ENCODE results near the gene ARHGAP42.
A peak's percentile ranks its signal among the peaks of the same experiment; 100 is the strongest.

The ARHGAP42 gene

GRCh38 chr11:100922121-100922520 is 235.0 kb downstream of the ARHGAP42 start:
- DNase-seq = no peak

DNA sequence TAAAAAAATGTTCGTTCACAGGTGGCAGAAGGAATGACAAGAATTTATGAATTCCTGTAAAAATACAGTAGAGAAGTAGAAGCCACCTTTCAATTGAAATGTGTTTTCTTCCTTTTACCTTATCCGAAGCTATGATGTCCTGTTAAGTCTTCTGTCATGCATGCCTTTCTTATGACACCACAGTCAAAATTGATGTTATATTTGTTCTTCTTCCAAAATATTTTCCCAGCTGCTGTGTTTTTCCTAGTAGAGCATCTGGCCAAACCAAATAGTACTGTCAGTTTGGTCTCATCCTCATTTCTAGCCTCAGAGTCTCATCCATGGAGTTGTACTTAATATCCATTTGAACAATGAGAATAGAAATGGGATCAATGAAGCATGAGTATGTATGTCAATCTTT is 236.5 kb downstream of the ARHGAP42 start:
- no peak for DNase-seq

GRCh38 chr11:100925935-100926334 is 238.8 kb downstream of the ARHGAP42 start:
- no peak for DNase-seq

DNA sequence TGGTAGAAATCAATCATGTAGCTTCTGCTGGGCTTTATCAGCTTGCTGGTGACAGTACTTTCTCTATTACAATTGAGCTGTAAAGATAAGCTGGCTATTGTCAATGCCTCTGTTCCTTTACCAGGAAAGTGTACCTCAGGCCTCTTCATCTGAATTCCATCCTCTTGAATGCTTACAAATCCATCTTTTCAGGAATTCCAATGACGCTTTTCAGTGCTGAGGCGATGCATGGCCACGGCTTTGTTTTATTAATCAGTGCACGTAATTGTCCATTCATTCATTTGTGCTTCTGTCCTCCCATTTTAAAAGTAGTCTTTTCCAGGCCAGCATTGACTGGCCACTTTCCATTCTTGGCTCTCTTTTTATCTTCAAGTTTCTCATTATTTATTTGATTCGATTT is 240.5 kb downstream of the ARHGAP42 start:
- no peak for DNase-seq

DNA sequence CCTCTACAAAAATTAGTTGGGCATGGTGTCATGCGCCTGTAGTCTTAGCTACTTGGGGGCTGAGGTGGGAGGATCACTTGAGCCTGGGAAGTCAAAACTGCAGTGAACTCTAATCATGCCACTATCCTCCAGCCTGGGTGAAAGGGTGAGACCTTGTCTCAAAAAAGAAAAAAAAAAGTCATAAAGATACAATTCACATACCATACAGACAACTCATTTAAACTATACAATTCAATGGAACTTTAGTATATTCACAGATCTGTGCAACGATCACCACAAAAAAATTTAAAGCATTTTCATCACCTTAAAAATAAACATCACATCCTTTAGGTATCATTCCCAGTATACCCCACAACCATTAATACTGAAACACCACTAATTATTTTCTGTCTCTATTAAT is 241.3 kb downstream of the ARHGAP42 start:
- no peak for DNase-seq

DNA sequence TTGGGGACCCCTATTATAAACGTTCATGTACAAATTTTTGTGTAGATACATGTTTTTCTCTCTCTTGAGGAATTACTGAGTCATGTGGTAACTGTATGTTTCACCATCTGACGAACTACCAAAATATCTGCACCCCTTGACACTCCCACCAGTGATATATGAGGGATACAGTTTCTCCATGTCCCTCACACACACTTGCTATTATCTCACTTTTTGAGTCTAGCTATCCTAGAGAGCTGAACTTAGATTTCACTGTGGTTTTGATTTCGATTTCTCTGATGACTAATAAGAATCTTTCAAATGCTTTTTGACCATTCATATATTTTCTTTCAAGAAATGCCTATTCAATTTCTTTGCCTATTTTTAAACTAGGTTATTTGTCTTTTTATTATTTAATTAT is 242.3 kb downstream of the ARHGAP42 start:
- no peak for DNase-seq

GRCh38 chr11:100930185-100930778 is 243.2 kb downstream of the ARHGAP42 start:
- DNase-seq = peak; percentile 18

DNA sequence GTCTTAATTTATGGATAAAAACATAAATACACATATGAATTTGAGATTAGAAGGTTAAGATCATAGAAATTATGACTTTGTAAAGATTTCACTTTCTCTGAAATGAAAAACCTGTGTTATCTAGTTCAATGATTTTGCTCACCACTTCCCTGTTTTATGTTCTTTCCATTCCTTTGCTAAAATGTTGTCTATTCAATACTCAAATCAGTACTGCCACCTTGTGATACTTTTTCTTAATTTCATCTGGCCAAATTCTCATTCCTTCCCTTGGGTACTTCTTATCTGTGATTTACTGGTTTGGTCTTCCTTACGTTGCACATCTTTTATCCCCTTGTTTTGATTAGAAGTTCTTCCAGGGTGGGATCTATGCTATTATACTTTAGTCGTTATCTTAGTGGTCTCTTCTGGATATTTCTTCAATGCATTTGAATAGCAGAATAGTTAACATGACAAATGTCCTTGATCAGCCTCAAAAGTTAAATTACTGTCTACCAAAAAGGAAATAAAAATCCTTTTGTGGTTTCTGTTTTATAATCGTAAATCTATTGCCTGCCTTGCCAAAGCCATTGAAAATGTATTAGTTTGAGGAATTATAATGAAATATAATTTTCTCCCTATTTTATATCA is 245.5 kb downstream of the ARHGAP42 start:
- DNase-seq = no peak

DNA sequence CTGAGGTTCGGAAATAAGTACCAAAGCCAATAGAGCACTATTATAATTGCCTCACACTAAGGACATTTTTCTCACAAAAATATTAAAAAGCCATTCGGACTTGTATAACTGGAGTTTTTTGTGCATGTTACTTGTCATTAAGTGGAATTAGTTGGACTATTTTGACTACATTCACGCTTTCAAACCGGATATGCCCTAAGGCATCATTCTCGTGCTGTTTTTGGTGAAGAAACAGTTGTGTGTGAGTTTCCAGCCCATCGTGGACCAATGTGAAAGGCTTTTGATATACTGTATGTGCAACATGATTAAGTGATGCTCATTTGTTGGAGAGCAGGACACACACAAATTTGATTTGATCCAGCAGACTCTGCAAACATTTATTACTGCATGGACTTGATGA is 249.7 kb downstream of the ARHGAP42 start:
- DNase-seq = no peak

- DNase-seq = no peak
These were observed 252.5 kb downstream of the ARHGAP42 start for GRCh38 chr11:100939571-100939970.

DNA sequence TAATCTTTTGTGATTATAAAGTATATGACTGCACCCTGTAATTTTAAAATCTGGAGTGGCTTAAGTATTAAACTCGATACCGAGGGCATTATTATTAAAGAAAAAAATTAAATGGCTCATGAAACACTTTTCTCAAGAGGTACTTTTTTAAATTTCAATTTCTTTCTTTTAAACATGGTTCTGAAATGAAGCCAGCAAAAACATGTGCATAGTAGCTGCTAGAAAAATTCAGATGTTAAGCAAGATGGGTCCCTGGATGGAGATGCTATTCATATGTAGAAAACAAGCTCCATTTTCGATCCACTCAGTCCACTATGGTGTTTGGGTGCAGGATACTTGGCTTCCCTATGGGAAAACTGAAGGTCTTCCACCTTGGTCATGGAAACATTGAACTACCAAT is 253.0 kb downstream of the ARHGAP42 start:
- no peak for DNase-seq

GRCh38 chr11:100941033-100941432 is 253.9 kb downstream of the ARHGAP42 start:
- DNase-seq = no peak

DNA sequence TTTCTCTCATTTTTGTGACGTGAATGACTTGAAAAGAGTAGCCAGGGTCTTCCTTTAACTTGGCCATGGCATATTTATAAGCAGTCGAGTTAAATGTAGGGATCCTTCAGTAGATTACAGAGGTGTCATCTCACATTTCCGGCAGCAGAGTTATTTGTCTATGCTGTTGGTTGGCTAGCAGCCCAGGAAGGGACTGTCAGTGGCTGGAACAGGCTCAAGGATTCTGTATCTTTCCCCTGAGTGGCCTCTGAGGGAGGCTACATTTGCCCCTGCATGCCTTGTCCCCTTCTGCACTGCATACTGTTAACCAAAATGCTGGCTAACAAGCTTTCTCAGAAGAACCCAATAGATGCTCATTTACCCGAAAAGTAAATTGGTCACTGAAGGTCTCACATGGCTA is 254.9 kb downstream of the ARHGAP42 start:
- no peak for DNase-seq

GRCh38 chr11:100948936-100949335 is 261.8 kb downstream of the ARHGAP42 start:
- no peak for DNase-seq

DNA sequence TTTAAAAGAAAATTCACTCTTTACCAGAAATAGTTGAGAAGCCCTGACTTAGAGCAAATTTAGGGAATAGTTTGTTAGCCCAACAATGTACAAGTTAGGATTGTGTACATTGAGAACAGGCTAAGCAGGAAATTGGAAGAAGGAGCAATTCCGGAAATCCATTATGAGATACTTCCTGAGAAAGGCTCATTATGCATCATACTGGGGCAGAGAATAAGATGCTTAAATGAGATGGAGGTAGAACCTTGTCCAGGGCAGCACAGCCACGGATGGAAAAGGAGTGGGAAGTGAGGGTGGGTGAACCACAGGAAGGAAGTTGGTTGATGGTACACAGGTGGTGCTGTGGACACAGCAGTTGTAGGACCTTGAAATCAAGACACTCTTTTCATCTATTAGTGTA is 262.4 kb downstream of the ARHGAP42 start:
- DNase-seq = no peak

- DNase-seq = no peak
These were observed 268.2 kb downstream of the ARHGAP42 start for GRCh38 chr11:100955318-100955717.

GRCh38 chr11:100956351-100956750 is 269.3 kb downstream of the ARHGAP42 start:
- DNase-seq = no peak

DNA sequence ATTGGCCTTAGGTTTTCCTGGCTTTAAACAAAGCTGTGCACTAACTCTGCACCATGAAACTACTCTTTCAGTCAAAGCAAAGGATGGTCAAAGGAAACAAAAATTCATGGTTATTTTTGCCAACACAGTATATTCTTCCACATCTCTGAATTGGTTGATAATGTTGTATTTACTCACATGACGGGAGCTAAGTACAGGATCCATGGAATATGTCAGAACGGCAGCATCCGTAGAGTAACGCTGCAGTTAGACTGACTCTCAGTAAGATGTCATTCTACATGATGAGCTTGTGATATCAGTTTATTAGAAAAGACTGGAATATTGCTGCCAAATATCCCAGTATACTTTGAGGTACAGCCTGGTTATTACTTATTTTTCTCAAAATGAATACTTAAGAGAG is 270.4 kb downstream of the ARHGAP42 start:
- DNase-seq = no peak

GRCh38 chr11:100961633-100962032 is 274.5 kb downstream of the ARHGAP42 start:
- DNase-seq = no peak

DNA sequence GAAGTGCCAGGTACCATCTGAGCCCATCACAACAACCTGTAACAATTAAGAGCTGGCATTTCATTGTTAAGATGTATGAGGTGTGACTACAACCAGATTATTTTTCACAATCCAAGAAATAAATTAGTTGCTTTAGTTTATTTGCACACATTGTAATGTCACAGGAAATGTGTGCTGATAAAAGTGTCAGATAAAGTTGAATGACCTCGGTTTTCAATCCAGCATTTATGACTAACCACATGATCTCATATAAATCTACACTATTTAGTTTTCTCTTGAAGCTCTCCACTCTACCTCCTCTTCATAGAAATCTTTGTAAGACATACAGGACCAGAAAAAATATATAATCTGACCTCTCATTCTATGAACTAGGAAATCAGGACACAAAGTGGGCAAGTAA is 276.3 kb downstream of the ARHGAP42 start:
- no peak for DNase-seq

DNA sequence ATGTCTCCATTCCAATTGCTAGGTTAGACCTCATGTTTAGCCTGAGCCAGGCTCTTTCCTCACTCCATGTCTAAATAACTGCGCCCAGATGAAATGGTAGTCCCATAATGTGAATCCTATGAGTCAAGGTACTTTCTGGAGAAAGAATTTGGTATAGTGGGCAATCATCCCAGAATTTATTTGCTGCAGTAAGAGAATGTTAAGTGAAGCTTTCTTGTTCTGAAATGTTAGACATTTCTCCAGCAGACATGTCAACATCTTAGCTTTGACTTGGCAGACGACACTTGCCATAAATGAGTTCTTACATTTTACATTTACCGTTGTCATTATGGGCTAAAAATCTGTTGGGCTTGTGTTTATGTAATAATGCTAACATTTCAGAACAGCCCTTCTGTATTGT is 277.3 kb downstream of the ARHGAP42 start:
- no peak for DNase-seq

DNA sequence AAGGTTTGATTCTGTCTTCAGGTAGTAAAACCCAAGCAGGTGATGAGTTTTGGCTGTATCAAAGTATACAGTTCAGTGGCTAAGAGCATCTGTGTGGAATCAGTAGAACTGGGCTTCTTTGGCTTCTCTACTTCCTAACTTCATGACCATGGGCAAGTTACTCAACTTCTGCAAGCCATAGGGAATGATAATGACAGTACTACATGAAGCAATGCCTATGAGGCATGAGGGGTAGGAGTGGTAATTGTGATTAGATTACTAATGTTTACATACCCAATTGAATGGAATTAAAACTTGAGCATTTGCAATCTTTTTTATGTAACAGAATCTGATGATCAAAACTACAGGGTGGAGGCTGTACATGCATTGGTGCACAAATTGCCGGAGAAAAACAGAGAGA is 278.3 kb downstream of the ARHGAP42 start:
- no peak for DNase-seq

DNA sequence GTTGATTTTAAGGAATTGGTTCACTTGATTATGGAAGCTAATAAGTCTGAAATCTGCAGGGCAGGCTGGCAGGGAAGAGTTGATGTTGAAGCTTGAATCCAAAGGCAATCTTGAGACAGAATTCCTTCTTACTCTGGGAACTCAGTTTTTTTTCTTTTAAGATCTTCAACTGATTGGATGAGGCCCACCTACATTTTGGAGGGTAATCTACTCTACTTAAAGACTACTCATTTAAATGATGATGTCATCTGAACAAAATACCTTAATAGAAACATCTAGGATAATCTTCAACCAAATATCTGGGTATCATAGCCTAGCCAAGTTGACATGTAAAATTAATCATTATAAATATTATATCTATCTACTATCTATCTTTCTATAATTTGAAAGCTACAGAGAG is 279.3 kb downstream of the ARHGAP42 start:
- no peak for DNase-seq

GRCh38 chr11:100969008-100969407 is 281.9 kb downstream of the ARHGAP42 start:
- no peak for DNase-seq
